A172 (cell line): ENCODE results near the gene COL25A1. TPM values are rescaled to one million over a fixed set of nuclear protein-coding genes. Genes with fewer than 3 reads are reported as not detected.

Experiments used
- DNase-seq: peaks from one replicate; pipeline ENCODE4 v3.0.0-alpha.2; 2015; ENCODE audit warnings: low spot score
- total RNA-seq: library from RNA; depleted of rRNA; stranded (reverse); fragments of >200 nt; shearing (Covaris generic); gene quantifications from 2 replicates; pipeline ENCODE4 v1.2.3, GENCODE V29; 2014

The COL25A1 gene
- total RNA-seq, 1 experiment from 2014 or later: not detected

DNA sequence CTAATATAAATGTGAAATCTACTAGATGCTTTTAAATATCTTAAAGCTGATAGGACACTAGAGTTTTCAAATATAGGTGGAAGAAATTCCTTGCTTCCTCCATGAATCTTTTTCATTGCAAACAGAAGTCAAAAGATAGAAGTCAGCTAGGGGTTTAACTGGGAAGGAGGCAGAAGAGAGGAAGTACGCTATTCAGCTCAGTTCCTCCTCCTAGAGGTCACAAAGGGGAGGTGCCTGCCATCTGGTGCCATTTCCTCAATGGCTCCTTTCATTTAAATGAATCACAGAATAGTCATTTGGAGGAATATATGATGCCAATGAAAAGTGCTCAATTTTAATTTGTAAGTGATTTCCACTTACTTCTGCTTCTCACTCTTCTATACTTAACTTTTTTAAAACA, 8.5 kb downstream of the COL25A1 start:
- DNase-seq: peak; percentile 56

- DNase-seq: no peak
Observed at GRCh38 chr4:109291707-109292238, 10.7 kb downstream of the COL25A1 start.

GRCh38 chr4:109290918-109291317, 11.5 kb downstream of the COL25A1 start:
- no peak for DNase-seq

DNA sequence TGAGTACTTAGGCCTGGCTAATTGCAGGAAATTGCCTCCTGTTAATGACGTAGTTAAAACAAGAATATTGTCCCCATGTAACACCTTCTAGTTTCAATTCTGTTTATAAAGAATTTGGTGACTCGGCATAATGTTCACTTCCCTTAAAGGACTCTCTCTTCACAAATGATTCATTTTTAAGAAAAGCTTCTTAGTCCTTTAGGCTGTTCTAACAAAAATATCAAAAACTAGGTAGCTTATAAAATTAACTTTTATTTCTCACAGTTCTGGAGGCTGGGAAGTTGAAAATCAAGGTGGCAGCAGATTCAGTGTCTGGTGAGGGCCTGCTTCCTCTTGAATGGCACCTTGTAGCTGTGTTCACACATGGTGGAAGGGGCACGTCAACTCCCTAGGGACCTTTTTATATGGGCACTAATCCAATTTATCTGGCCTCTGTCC, 23.8 kb downstream of the COL25A1 start:
- DNase-seq: no peak

DNA sequence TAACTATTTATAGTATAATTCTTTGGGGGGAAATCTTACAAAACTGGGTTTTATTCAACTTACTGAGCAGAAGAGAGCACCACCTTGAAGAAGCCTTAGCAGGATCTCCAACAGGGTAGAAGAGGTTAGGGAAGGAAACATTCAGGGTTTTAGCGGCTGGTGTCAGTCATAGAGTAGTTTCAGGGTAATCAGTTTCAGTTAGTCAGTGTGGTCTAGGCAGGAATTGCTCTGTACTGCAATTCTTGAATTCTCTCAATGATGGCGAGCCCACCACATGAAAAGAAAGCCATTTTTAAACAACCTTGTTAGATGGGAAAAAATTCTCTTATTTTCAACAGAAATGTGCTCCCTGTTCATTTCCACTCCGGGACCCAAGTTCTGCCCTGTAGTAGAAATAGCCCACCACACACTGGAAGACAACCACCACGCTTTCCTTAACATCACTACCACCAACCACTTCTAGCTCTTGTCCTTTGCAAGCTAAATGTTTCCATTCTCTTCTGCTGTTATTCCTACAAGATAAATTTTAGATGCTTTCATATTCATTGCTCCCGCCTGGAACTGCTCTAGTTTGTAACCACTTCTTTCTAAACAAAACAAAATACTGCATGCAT, 25.9 kb downstream of the COL25A1 start:
- DNase-seq: no peak

DNA sequence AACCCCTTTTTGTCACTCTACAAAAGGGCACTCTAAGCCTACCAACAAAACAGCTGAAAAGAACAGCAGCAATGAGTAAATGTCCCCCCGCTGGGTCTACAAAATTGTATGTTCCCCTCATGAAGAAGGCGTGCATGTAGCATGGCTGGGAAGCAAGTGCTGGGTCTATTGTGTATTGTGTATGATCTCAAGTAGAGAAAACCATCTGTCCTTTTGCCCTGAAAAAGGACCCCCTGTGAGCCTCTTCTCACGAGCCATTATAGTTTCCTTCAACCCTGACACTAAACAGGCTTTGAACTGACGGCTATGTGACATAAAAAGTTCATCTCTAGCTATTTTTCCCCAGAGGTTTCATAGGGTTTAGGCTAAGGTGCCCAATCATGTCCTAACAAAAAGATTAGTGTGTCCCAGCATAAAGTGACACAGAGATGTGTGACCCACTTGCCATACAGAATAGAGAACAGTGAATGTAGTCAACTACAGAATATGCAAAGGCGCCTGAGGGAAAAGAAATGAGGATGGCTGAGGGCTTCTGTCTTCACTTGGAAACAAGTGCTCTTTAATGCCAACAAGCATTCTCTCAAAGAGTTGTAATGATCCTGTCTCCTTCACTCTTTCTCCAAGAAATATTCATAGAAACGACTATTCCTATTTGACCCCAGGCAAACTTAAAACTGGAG, 27.3 kb downstream of the COL25A1 start:
- no peak for DNase-seq

DNA sequence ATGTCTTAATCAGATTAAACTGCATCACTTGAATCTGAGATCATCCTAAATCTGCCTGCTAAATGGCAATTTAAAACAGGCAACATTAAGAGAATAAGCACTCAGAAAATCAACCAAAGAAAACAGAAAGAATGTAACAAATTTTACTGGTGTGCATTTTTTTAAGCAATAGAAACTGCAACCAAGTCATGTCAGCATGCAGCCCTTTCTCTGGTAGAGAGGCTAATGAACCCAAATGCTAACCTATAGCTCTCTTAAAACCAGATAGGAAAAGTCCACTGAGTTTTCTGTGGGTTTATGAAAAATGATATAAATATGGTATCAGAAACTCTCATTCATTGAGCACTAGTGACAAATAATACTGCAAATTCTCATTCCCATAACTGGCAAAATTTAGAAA, 35.6 kb downstream of the COL25A1 start:
- no peak for DNase-seq

DNA sequence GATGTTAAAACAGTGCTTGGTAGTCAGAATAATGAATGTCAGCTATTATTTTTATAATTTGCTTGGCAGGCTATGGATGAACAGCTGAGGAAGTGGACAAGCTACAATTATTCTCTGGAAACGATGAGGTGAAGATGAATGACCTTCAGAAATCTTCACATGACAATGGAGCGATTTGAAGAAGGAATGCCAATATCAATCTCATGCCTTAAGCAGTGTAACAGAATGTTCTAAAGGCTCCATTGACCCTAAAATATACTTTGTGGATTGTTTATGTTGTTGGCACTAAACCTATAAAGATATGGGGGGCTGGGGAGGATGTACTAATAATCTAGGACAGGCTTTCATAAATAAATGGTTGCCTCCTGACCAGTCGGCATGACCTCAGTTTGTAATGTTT, 36.2 kb downstream of the COL25A1 start:
- no peak for DNase-seq

DNA sequence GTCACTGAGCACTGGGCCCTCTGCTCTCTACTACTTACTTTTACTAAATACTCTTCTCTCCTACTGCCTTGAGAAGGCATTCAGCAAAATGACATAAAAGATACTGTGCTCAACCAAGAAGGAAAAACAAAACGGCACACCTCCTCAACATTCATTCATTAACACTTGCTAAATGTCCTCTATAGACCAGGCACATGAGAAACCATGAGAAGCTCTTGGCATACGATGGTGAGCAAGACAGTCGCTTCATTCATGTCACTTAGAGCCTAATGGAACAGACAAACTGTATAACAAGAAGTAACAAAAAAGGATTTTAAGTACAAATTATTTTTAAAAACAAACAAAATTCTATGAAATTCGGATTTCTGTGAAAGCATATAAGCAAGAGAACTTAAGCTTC, 38.7 kb downstream of the COL25A1 start:
- no peak for DNase-seq

DNA sequence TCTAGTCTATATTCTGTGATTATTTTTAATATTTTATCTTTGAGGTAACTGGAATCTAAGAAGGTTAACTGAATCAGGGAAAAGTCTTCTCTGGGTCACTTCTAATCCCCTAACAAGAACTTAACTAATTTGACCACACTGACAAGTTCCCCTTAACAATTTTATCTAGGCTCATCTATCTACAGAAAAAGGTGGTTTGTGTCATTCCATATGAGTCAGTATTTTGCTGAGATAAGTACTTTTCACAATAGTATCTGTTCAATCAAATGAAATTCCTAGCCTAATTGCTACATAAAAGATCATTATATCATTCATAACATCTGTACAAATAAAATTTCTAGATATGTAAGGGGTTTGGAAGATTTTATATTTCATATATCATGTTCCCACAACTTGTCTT, 45.6 kb downstream of the COL25A1 start:
- DNase-seq: no peak

DNA sequence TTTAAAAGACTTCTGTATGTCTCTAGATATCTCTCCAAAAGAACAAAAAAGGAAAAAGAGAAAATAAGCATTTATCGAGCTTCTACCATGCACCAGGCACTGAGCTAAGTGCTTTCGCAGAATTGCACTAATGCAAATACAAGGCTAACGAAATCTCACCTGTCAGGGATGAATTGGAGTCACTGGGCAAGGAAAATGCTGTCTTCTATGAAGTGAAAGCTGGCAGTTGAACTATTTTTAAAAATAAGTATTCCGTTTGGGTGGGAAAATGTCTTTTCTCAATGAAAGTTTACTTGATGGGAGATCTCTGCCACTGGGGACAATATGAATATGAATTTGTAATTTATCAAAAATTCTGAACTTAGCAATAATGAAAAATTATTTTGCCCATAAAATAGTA, 47.6 kb downstream of the COL25A1 start:
- DNase-seq: no peak

- no peak for DNase-seq
Observed at GRCh38 chr4:109251396-109251795, 51.1 kb downstream of the COL25A1 start.

- DNase-seq: no peak
Observed at GRCh38 chr4:109248322-109248900, 54.0 kb downstream of the COL25A1 start.

DNA sequence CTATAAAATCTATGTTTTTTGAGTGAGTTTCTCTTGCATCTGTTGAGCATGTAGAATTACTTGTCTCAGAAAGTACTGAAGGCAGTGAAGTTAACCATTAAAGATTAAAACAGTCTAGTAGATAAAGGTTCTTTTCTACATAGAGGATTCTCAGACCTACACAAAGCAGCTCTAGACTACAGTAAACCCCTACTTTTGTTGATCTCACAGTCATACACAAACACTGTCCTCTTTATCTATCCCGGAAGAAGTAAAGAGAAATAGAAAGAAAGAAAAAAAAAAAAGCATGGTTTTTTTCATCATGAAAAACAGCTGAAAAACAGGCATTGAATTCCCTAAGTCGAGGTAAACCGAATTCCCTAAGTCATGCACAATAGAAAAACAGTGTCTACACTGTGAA, 58.6 kb downstream of the COL25A1 start:
- no peak for DNase-seq

DNA sequence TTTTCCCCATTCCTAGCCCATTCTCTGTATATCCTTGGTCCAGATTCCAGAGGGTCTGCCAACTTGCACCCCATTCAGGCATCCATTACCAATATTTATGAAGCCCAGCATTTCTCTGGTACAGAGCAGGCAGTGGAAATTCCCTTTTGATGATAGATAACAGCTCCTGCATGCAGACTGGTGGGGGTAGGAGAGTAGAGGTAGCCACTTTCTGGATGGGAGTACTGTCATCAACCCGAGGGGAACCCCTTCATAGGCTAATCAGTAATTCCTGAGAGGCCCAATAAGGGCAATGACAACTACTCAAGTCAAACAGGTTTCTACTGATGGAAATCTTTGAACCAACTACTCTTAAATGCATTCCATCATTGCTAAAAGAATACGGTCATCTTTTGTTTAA, 63.7 kb downstream of the COL25A1 start:
- DNase-seq: no peak

DNA sequence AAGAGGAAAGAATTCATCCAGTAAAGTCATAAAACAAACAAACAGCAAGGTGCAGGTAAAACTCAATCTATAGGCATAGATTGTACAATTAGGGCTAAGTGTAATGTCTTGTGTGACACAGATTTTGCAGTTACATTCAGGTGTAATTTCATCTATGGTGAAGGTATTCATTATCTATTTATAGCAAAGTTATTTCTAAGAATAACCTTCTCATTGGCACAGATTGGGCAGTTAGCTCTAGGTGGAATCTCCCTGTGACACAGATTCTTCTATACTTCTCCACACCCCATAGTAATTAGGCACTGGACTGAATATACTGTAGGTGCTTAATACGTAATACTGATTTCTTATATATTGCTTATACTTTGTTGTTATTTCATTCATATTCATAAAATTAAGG, 66.8 kb downstream of the COL25A1 start:
- no peak for DNase-seq

GRCh38 chr4:109234596-109234995, 67.9 kb downstream of the COL25A1 start:
- DNase-seq: no peak

DNA sequence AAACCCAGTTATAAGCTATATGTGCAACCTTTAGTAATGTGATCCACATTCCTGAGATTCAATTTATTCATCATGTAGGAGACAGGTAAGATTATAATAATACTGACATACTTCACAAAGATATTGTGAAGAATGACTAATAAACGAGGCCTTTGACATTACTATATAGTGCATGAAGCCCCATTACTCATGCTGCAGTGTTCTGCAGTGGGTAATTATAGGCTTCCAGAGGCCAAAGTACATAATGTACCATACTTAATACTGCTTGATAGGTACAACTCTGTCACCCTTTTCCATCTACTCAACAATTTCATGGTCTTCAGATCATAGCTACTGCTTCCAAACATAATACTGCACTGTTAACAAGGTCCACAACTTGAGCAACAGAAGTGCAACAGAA, 68.9 kb downstream of the COL25A1 start:
- no peak for DNase-seq

- no peak for DNase-seq
Observed at GRCh38 chr4:109232681-109233080, 69.8 kb downstream of the COL25A1 start.

DNA sequence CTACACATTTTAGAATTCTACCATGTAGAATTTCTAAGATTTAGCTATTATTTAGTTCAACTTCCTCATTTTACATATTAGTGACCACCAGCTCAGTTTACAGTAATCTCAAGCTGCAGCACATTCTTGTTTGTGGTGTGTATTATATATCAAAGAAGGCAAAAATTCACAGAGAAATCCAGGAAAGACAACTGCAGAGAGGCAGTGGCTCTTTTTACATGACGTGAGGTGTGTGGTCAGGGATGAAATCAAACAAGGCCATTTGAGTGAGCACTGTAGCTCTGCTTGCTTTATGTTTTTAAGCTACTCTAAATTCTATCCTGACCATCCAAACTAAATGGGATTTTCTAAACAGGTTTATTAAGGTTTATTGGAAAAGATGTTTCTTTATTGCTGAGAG, 71.1 kb downstream of the COL25A1 start:
- no peak for DNase-seq

- no peak for DNase-seq
Observed at GRCh38 chr4:109229028-109229427, 73.4 kb downstream of the COL25A1 start.

DNA sequence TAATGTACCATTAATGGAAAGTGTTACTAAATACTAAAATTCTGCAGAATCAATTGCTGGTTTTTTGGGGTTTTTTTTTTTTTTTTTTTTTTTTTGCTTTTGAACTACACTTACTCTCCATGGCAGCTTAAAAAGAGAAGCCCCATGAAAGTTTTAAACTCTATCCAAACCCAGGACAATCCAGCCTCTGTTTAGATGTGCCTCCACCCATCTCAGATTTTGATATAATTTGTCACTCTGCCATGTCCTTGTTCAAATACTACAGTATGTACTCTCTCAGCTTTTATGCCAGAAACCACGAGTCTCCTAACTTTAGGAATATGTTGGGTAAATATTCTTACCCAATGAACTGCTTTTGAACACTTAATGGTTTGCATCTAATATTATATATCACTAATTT, 84.2 kb downstream of the COL25A1 start:
- no peak for DNase-seq

GRCh38 chr4:109216085-109216696, 86.3 kb downstream of the COL25A1 start:
- DNase-seq: no peak
